GM21723 (cell line): ENCODE results near the gene RNU4-1.
"Not testable (repeated sequence)": the region's sequence is repeated elsewhere in the genome, so short reads cannot be mapped to it uniquely, and the experiment has no call there.

ENCODE experiments used
- ATAC-seq: cut with Tn5 transposase; IDR thresholded peaks from one replicate; pipeline ENCODE4 v1.9.1; 2021; ENCODE audit warnings: mild to moderate bottlenecking, moderate library complexity; ENCODE audit not compliant: unreplicated experiment

RNU4-1 gene

GRCh38 chr12:120292661-120293531, at the start of gene RNU4-1:
Gene RNU4-1, minus strand, starts transcription at chr12:120293237.
- peak; percentile 44 for ATAC-seq

GRCh38 chr12:120342175-120343038, 49.4 kb upstream of the RNU4-1 start:
- ATAC-seq, result no peak

GRCh38 chr12:120339256-120339655, 46.2 kb upstream of the RNU4-1 start:
- ATAC-seq, result no peak

GRCh38 chr12:120337730-120338129, 44.7 kb upstream of the RNU4-1 start:
- ATAC-seq, result no peak

- not testable (repeated sequence) for ATAC-seq
Measured at GRCh38 chr12:120336392-120336791, 43.4 kb upstream of the RNU4-1 start.

GRCh38 chr12:120335447-120335846, 42.4 kb upstream of the RNU4-1 start:
- not testable (repeated sequence) for ATAC-seq

GRCh38 chr12:120332523-120332922, 39.5 kb upstream of the RNU4-1 start:
- ATAC-seq, result no peak

GRCh38 chr12:120332041-120332440, 39.0 kb upstream of the RNU4-1 start:
- ATAC-seq, result no peak

GRCh38 chr12:120331390-120331789, 38.4 kb upstream of the RNU4-1 start:
- ATAC-seq, result no peak

GRCh38 chr12:120328228-120328627, 35.2 kb upstream of the RNU4-1 start:
- ATAC-seq, result no peak

- ATAC-seq, result no peak
Measured at GRCh38 chr12:120327593-120327992, 34.6 kb upstream of the RNU4-1 start, which contains the start of gene PLA2G1B. Gene PLA2G1B, minus strand, starts transcription at chr12:120327779. Its CDS starts 26 bp downstream, at chr12:120327753.

- ATAC-seq, result no peak
Measured at GRCh38 chr12:120324841-120325417, 31.9 kb upstream of the RNU4-1 start.

GRCh38 chr12:120323772-120324171, 30.7 kb upstream of the RNU4-1 start:
- ATAC-seq, result no peak

- no peak for ATAC-seq
Measured at GRCh38 chr12:120321382-120322202, 28.6 kb upstream of the RNU4-1 start.

GRCh38 chr12:120317224-120318105, 24.4 kb upstream of the RNU4-1 start:
- peak; percentile 98 for ATAC-seq

GRCh38 chr12:120316798-120317223, 23.8 kb upstream of the RNU4-1 start:
- no peak for ATAC-seq

GRCh38 chr12:120314220-120314619, 21.2 kb upstream of the RNU4-1 start:
- ATAC-seq, result no peak

GRCh38 chr12:120301962-120302815, 9.2 kb upstream of the RNU4-1 start, which contains the start of gene SIRT4:
Gene SIRT4, plus strand, starts transcription at chr12:120302321. Its CDS starts 1,241 bp downstream, at chr12:120303562.
- ATAC-seq, result peak; percentile 96

- peak; percentile 5 for ATAC-seq
Measured at GRCh38 chr12:120292411-120292660, 701 bp downstream of the RNU4-1 start.
